Activated CD8-positive, alpha-beta memory T cell treated with anti-CD3 and anti-CD28 coated beads, Interleukin-2, amount 50 U/mL, for 1 hour (primary cell): ENCODE data around the gene COX7B2.

ENCODE experiments used
- DNase-seq: peaks from one replicate; pipeline ENCODE4 v3.0.0-alpha.2; 2020; ENCODE audit errors: extremely low read depth

COX7B2 gene

GRCh38 chr4:46717950-46718349 is 191.1 kb downstream of the COX7B2 start:
- DNase-seq = no peak

GRCh38 chr4:46715468-46715867 is 193.6 kb downstream of the COX7B2 start:
- DNase-seq = no peak

- no peak for DNase-seq
Observed at GRCh38 chr4:46698891-46699290, 210.2 kb downstream of the COX7B2 start.
